HepG2 (cell line): Measurements from ENCODE around the gene SLC2A13. TPM values are rescaled to one million over a fixed set of nuclear protein-coding genes. Genes with fewer than 3 reads are reported as not detected.

Source experiments
- CHD2 ChIP-seq: IDR thresholded peaks from 2 replicates; pipeline ENCODE4 v1.6.1; 2011; ENCODE audit warnings: low read depth, low read length, improper control_type of control experiment
- TCF12 ChIP-seq, 2 experiments: fragments of 450-650 bp in 1 of 2; sonication (generic) in 1 of 2; formaldehyde crosslinking in 1 of 2; IDR thresholded peaks; 2 replicates each; pipeline versions ENCODE4 v1.6.1 to v1.8.0; 2017 to 2022; ENCODE audit warnings: antibody characterized with exemption in 1 of 2, mild to moderate bottlenecking in 1 of 2, missing genetic modification reagents in 1 of 2, moderate library complexity in 1 of 2
- ZNF205 ChIP-seq: IDR thresholded peaks from 2 replicates; pipeline ENCODE4 v1.6.1; 2018; ENCODE audit warnings: missing biosample characterization, missing genetic modification reagents
- polyA plus RNA-seq, 8 experiments: library from polyadenylated mRNA; depleted of rRNA in 3 of 8; stranded (reverse) in 7 of 8; unstranded in 1 of 8; fragments of >200 nt; fragmentation: Illumina TruSeq in 4 of 8; extraction: Trizol in 4 of 8; gene quantifications; 2 replicates each; pipeline versions ENCODE4 v1.2.1 to v1.2.3, GENCODE V29; 2011 to 2016; ENCODE audit warnings: low read depth in 4 of 8, missing spikeins in 1 of 8, mixed read lengths in 1 of 8; ENCODE audit not compliant: insufficient read depth in 1 of 8
- total RNA-seq, 5 experiments: library from RNA; depleted of rRNA; stranded (reverse); fragments of >200 nt; fragmentation: Illumina TruSeq; extraction: Trizol; gene quantifications; 2 replicates each; pipeline ENCODE4 v1.2.3, GENCODE V29; 2016; ENCODE audit warnings: low read depth in 1 of 5
- TF ChIP-seq, protein P1 (sequence below), 2 experiments: sonication (generic) in 1 of 2; formaldehyde crosslinking in 1 of 2; IDR thresholded peaks; 2 replicates each; pipeline versions ENCODE4 v1.6.1 to v1.9.0; 2014 to 2022; ENCODE audit warnings: antibody characterized with exemption in 1 of 2, borderline replicate concordance in 1 of 2, inconsistent platforms in 1 of 2, low read depth in 1 of 2, missing genetic modification reagents in 1 of 2
- TF ChIP-seq, protein P2 (sequence below): sonication (generic); formaldehyde crosslinking; conservative IDR thresholded peaks from 2 replicates; pipeline ENCODE4 v1.4.0; 2020; ENCODE audit warnings: mild to moderate bottlenecking, missing genetic modification reagents, moderate library complexity
- TF ChIP-seq, protein P3 (sequence below): fragments of 450-650 bp; IDR thresholded peaks from 2 replicates; pipeline ENCODE4 v1.6.1; 2017; ENCODE audit warnings: mild to moderate bottlenecking
- TF ChIP-seq, protein P4 (sequence below): sonication (generic); formaldehyde crosslinking; IDR thresholded peaks from 2 replicates; pipeline ENCODE4 v1.4.0; 2020; ENCODE audit warnings: mild to moderate bottlenecking, missing genetic modification reagents

Gene SLC2A13
- total and polyA plus RNA-seq, 2 of the 13 experiments (the other 11 are each of a cell fraction or from before 2014, with no cell fraction given), result 5.5 to 6.0 TPM

DNA sequence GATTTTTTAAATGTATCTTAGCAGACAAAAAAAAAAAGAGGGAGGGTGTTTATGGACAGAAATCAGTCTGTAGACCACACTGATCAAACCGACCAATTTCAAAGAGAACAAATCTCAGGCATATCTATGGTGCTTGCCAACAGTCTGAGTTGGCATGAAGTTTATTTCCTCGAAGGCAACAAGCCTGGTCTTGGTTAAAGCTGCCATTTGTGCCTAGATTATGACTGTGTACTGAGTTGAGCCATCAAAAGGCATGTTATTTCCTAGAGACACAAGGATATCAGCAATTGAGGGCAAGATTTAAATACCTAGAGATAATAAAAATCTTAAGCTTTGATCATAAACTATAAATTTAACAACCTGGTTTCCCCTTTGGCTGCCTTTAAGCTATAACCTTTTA lies 119.2 kb downstream of the SLC2A13 start (continued):
- TF ChIP-seq, protein P1, sequence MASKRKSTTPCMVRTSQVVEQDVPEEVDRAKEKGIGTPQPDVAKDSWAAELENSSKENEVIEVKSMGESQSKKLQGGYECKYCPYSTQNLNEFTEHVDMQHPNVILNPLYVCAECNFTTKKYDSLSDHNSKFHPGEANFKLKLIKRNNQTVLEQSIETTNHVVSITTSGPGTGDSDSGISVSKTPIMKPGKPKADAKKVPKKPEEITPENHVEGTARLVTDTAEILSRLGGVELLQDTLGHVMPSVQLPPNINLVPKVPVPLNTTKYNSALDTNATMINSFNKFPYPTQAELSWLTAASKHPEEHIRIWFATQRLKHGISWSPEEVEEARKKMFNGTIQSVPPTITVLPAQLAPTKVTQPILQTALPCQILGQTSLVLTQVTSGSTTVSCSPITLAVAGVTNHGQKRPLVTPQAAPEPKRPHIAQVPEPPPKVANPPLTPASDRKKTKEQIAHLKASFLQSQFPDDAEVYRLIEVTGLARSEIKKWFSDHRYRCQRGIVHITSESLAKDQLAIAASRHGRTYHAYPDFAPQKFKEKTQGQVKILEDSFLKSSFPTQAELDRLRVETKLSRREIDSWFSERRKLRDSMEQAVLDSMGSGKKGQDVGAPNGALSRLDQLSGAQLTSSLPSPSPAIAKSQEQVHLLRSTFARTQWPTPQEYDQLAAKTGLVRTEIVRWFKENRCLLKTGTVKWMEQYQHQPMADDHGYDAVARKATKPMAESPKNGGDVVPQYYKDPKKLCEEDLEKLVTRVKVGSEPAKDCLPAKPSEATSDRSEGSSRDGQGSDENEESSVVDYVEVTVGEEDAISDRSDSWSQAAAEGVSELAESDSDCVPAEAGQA (IDR thresholded peaks at IDR 0.05; ENCODE audit: low read depth), result no peak
- TF ChIP-seq, protein P1 (CRISPR knock-in tag; IDR thresholded peaks at IDR 0.05; ENCODE audit: borderline replicate concordance), result no peak
- no peak for TF ChIP-seq ZNF205 (CRISPR knock-in tag)
- TF ChIP-seq TCF12 (IDR thresholded peaks at IDR 0.05), result no peak
- TF ChIP-seq TCF12 (CRISPR knock-in tag; IDR thresholded peaks at IDR 0.05), result no peak
- no peak for TF ChIP-seq CHD2
- TF ChIP-seq, protein P2, sequence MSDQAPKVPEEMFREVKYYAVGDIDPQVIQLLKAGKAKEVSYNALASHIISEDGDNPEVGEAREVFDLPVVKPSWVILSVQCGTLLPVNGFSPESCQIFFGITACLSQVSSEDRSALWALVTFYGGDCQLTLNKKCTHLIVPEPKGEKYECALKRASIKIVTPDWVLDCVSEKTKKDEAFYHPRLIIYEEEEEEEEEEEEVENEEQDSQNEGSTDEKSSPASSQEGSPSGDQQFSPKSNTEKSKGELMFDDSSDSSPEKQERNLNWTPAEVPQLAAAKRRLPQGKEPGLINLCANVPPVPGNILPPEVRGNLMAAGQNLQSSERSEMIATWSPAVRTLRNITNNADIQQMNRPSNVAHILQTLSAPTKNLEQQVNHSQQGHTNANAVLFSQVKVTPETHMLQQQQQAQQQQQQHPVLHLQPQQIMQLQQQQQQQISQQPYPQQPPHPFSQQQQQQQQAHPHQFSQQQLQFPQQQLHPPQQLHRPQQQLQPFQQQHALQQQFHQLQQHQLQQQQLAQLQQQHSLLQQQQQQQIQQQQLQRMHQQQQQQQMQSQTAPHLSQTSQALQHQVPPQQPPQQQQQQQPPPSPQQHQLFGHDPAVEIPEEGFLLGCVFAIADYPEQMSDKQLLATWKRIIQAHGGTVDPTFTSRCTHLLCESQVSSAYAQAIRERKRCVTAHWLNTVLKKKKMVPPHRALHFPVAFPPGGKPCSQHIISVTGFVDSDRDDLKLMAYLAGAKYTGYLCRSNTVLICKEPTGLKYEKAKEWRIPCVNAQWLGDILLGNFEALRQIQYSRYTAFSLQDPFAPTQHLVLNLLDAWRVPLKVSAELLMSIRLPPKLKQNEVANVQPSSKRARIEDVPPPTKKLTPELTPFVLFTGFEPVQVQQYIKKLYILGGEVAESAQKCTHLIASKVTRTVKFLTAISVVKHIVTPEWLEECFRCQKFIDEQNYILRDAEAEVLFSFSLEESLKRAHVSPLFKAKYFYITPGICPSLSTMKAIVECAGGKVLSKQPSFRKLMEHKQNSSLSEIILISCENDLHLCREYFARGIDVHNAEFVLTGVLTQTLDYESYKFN (CRISPR knock-in tag), result no peak
- TF ChIP-seq, protein P3, sequence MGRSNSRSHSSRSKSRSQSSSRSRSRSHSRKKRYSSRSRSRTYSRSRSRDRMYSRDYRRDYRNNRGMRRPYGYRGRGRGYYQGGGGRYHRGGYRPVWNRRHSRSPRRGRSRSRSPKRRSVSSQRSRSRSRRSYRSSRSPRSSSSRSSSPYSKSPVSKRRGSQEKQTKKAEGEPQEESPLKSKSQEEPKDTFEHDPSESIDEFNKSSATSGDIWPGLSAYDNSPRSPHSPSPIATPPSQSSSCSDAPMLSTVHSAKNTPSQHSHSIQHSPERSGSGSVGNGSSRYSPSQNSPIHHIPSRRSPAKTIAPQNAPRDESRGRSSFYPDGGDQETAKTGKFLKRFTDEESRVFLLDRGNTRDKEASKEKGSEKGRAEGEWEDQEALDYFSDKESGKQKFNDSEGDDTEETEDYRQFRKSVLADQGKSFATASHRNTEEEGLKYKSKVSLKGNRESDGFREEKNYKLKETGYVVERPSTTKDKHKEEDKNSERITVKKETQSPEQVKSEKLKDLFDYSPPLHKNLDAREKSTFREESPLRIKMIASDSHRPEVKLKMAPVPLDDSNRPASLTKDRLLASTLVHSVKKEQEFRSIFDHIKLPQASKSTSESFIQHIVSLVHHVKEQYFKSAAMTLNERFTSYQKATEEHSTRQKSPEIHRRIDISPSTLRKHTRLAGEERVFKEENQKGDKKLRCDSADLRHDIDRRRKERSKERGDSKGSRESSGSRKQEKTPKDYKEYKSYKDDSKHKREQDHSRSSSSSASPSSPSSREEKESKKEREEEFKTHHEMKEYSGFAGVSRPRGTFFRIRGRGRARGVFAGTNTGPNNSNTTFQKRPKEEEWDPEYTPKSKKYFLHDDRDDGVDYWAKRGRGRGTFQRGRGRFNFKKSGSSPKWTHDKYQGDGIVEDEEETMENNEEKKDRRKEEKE, result no peak
- TF ChIP-seq, protein P4, sequence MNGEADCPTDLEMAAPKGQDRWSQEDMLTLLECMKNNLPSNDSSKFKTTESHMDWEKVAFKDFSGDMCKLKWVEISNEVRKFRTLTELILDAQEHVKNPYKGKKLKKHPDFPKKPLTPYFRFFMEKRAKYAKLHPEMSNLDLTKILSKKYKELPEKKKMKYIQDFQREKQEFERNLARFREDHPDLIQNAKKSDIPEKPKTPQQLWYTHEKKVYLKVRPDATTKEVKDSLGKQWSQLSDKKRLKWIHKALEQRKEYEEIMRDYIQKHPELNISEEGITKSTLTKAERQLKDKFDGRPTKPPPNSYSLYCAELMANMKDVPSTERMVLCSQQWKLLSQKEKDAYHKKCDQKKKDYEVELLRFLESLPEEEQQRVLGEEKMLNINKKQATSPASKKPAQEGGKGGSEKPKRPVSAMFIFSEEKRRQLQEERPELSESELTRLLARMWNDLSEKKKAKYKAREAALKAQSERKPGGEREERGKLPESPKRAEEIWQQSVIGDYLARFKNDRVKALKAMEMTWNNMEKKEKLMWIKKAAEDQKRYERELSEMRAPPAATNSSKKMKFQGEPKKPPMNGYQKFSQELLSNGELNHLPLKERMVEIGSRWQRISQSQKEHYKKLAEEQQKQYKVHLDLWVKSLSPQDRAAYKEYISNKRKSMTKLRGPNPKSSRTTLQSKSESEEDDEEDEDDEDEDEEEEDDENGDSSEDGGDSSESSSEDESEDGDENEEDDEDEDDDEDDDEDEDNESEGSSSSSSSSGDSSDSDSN (CRISPR knock-in tag), result no peak
